Measurements from ENCODE around the gene CDK5RAP2.

The CDK5RAP2 gene

GRCh38 chr9:120402741-120403542, 177.0 kb downstream of the CDK5RAP2 start:
- H3K4me2 ChIP-seq (ENCODE audit: insufficient read depth, low read length), result no peak overlapping the region

GRCh38 chr9:120399940-120400339, 180.0 kb downstream of the CDK5RAP2 start:
- no peak overlapping the region for H3K4me3 ChIP-seq (ENCODE audit: low read depth in 1 of 2, low read length in 2 of 2)
- no peak for ATAC-seq (ENCODE audit: insufficient read depth, low read depth)
- H3K27me3 ChIP-seq (ENCODE audit: insufficient read depth, low read length, poor library complexity), result no peaks in the 10 kb centered on the region
- H3K27ac ChIP-seq (ENCODE audit: low read length), result no peak overlapping the region
- no peak overlapping the region for H2AFZ ChIP-seq (ENCODE audit: low read depth, low read length)
- no peak for DNase-seq
- H3K4me2 ChIP-seq (ENCODE audit: insufficient read depth, low read length), result no peak overlapping the region
- H3K9me3 ChIP-seq (ENCODE audit: insufficient read depth, low read length, severe bottlenecking), result no peaks in the 10 kb centered on the region
- TF ChIP-seq CTCF (IDR thresholded peaks at IDR 0.05; ENCODE audit: borderline replicate concordance, extremely low read depth, low read length, poor library complexity, severe bottlenecking) (no peak), EZH2 (IDR thresholded peaks at IDR 0.05; ENCODE audit: borderline replicate concordance, low read depth, low read length, severe bottlenecking) (no peak)
- no peaks in the 10 kb centered on the region for H4K20me1 ChIP-seq (ENCODE audit: insufficient read depth, low read length)
- peaks cover 4% of the 10 kb centered on the region; the same call in 1 of the 2 replicates for H3K4me1 ChIP-seq (ENCODE audit: insufficient read depth, low read length)
- no peak overlapping the region for H3K9ac ChIP-seq (ENCODE audit: low read depth, low read length)
- no peaks in the 10 kb centered on the region for H3K79me2 ChIP-seq (ENCODE audit: insufficient read depth, low read length)
- H3K36me3 ChIP-seq (ENCODE audit: insufficient read depth, low read length), result peaks cover 87% of the 10 kb centered on the region

More at GRCh38 chr9:120402741-120403542, 177.0 kb downstream of the CDK5RAP2 start:
- Histone ChIP-seq H3K9ac (ENCODE audit: low read depth, low read length) (no peak overlapping the region), H4K20me1 (ENCODE audit: insufficient read depth, low read length) (no peaks in the 10 kb centered on the region), H3K36me3 (ENCODE audit: insufficient read depth, low read length) (peaks cover 91% of the 10 kb centered on the region), H3K9me3 (ENCODE audit: insufficient read depth, low read length, severe bottlenecking) (no peaks in the 10 kb centered on the region), H3K27me3 (ENCODE audit: insufficient read depth, low read length, poor library complexity) (no peaks in the 10 kb centered on the region), H3K4me3 (ENCODE audit: low read depth in 1 of 2, low read length in 2 of 2) (no peak overlapping the region), H2AFZ (ENCODE audit: low read depth, low read length) (no peak overlapping the region), H3K4me1 (ENCODE audit: insufficient read depth, low read length) (no peaks in the 10 kb centered on the region), H3K79me2 (ENCODE audit: insufficient read depth, low read length) (no peaks in the 10 kb centered on the region), H3K27ac (ENCODE audit: low read length) (no peak overlapping the region)
- DNase-seq, result no peak
- ATAC-seq (ENCODE audit: insufficient read depth, low read depth), result no peak; the same call in 2 of the 3 replicates
- TF ChIP-seq EZH2 (IDR thresholded peaks at IDR 0.05; ENCODE audit: borderline replicate concordance, low read depth, low read length, severe bottlenecking) (no peak), CTCF (IDR thresholded peaks at IDR 0.05; ENCODE audit: borderline replicate concordance, extremely low read depth, low read length, poor library complexity, severe bottlenecking) (no peak)

- no peak overlapping the region for H3K9ac ChIP-seq (ENCODE audit: low read depth, low read length)
- TF ChIP-seq EZH2 (IDR thresholded peaks at IDR 0.05; ENCODE audit: borderline replicate concordance, low read depth, low read length, severe bottlenecking), result no peak
- TF ChIP-seq CTCF (IDR thresholded peaks at IDR 0.05; ENCODE audit: borderline replicate concordance, extremely low read depth, low read length, poor library complexity, severe bottlenecking), result no peak
- no peak overlapping the region for H3K4me2 ChIP-seq (ENCODE audit: insufficient read depth, low read length)
- no peaks in the 10 kb centered on the region for H4K20me1 ChIP-seq (ENCODE audit: insufficient read depth, low read length)
- DNase-seq (no peak), ATAC-seq (ENCODE audit: insufficient read depth, low read depth) (no peak)
- H3K9me3 ChIP-seq (ENCODE audit: insufficient read depth, low read length, severe bottlenecking), result no peaks in the 10 kb centered on the region
- H3K79me2 ChIP-seq (ENCODE audit: insufficient read depth, low read length), result no peaks in the 10 kb centered on the region
- no peak overlapping the region for H3K27ac ChIP-seq (ENCODE audit: low read length)
- no peaks in the 10 kb centered on the region for H3K27me3 ChIP-seq (ENCODE audit: insufficient read depth, low read length, poor library complexity)
- no peak overlapping the region for H3K4me3 ChIP-seq (ENCODE audit: low read depth in 1 of 2, low read length in 2 of 2)
- no peak overlapping the region for H2AFZ ChIP-seq (ENCODE audit: low read depth, low read length)
- H3K4me1 ChIP-seq (ENCODE audit: insufficient read depth, low read length), result peaks cover 20% of the 10 kb centered on the region
- peaks cover 87% of the 10 kb centered on the region for H3K36me3 ChIP-seq (ENCODE audit: insufficient read depth, low read length)
Observed at GRCh38 chr9:120398286-120398685, 181.7 kb downstream of the CDK5RAP2 start.
